Stomach (tissue), 9 donors: ENCODE data around the gene MALRD1. TPM values are rescaled to one million over a fixed set of nuclear protein-coding genes. Genes with fewer than 3 reads are reported as not detected.
A peak's percentile ranks its signal among the peaks of the same experiment; 100 is the strongest.

Experiments
- DNase-seq, 2 donors: peaks; one replicate each; pipeline versions ENCODE4 v3.0.0 to v3.0.0-alpha.2; 2013 to 2019
- H3K27ac ChIP-seq, 5 donors: fragments of 200-600 bp in 4 of 5; sonication (generic) in 4 of 5; one replicate each; pipeline ENCODE4 v1.5.1; 2013 to 2019; ENCODE audit warnings: mild to moderate bottlenecking in 1 of 5, moderate library complexity in 1 of 5
- H3K27me3 ChIP-seq, 3 donors: fragments of 200-600 bp; sonication (generic); one replicate each; pipeline ENCODE4 v1.5.1; 2017 to 2019; ENCODE audit warnings: mixed run types in 1 of 3
- H3K36me3 ChIP-seq, 4 donors: fragments of 200-600 bp; sonication (generic); 1 replicate in 3 of 4; 2 replicates in 1 of 4; pipeline ENCODE4 v1.5.1; 2016 to 2019
- H3K4me1 ChIP-seq, 4 donors: fragments of 200-600 bp; sonication (generic); one replicate each; pipeline ENCODE4 v1.5.1; 2016 to 2019
- H3K4me3 ChIP-seq, 4 donors: fragments of 200-600 bp; sonication (generic) in 3 of 4; one replicate each; pipeline ENCODE4 v1.5.1; 2016 to 2019; ENCODE audit warnings: mild to moderate bottlenecking in 1 of 4
- H3K9me3 ChIP-seq, 4 donors: fragments of 200-600 bp; sonication (generic); one replicate each; pipeline ENCODE4 v1.5.1; 2016 to 2019
- CTCF ChIP-seq, 7 experiments: fragments of 450-650 bp in 4 of 7; fragments of 200-600 bp in 3 of 7; sonication (generic) in 3 of 7; IDR thresholded peaks; one replicate each; pipeline ENCODE4 v1.5.1; 2016 to 2019; ENCODE audit warnings: antibody characterized with exemption in 7 of 7, control low read depth in 2 of 7, mild to moderate bottlenecking in 1 of 7
- EP300 ChIP-seq: sonication (generic); formaldehyde crosslinking; IDR thresholded peaks from one replicate; pipeline ENCODE4 v1.6.1; 2017; ENCODE audit warnings: antibody characterized with exemption
- POLR2A ChIP-seq, 4 donors: fragments of 450-650 bp; IDR thresholded peaks; one replicate each; pipeline ENCODE4 v1.6.1; 2016; ENCODE audit warnings: antibody characterized with exemption in 4 of 4, control low read depth in 2 of 4, mild to moderate bottlenecking in 1 of 4, moderate library complexity in 1 of 4
- POLR2AphosphoS5 ChIP-seq, 3 donors: sonication (generic); formaldehyde crosslinking; IDR thresholded peaks; one replicate each; pipeline ENCODE4 v1.6.1; 2016; ENCODE audit warnings: antibody characterized with exemption in 3 of 3
- WGBS, 5 donors: extraction: QIAGEN DNeasy Blood & Tissue Kit in 3 of 5; methylation state at CpG; one replicate each; pipeline versions ENCODE4 v1.1.5 to v1.1.7; 2013 to 2018; 5-methylcytosine and 5-hydroxymethylcytosine counted together
- intact Hi-C: fragments of 100-400 bp; cut with DNase I; formaldehyde crosslinking; loops from one replicate; pipeline ENCODE4 v1.15.1; 2023; ENCODE audit warnings: low total_unique reads
- polyA plus RNA-seq, 3 donors: library from polyadenylated mRNA; stranded (reverse); fragments of 200-250 nt; gene quantifications; one replicate each; pipeline ENCODE4 v1.2.3, GENCODE V29; 2013
- total RNA-seq, 5 donors: library from RNA; depleted of rRNA; stranded (reverse); fragments of >200 nt; gene quantifications; one replicate each; pipeline versions ENCODE4 v1.1.0 to v1.2.3, GENCODE V29; 2014 to 2016
- donor health status: healthy with polysubstance abuse.
- donor health status: Bipolar disorder and iron deficiency.
- donor health status: healthy.

Gene MALRD1
- total and polyA plus RNA-seq, 8 donors: 0.10 to 9.7 (median 0.94) TPM; not detected in 2

DNA sequence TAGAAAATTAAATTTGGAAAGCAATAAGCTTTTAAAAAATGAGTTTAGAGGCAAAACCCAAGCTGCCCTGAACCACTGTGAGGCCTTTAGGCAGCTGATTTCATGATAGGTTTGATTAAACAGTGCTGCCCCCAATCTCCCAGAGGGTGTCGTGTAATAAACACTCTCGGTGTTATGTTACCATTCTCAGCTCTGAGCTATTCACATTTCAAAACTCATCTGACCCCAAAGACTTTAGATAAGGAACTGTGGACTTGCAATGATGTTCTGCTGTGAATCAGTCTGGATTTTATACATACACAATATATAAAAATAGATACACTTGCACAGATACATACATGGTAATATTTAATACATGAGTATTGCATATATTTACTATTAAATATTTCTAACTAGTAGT, 120.4 kb downstream of the MALRD1 start:
- no peak overlapping the region for H3K27ac ChIP-seq
- H3K36me3 ChIP-seq: no peaks in the 10 kb centered on the region
- WGBS, 5 donors: 15 to 29% (median 20%) methylated on average over 2 of the region's 2 CpGs
- TF ChIP-seq POLR2A (IDR thresholded peaks at IDR 0.05) (no peak), CTCF (IDR thresholded peaks at IDR 0.05) (no peak), EP300 (no peak), POLR2AphosphoS5 (IDR thresholded peaks at IDR 0.05) (no peak)
- peaks cover 0 to 6% (median 0%) of the 10 kb centered on the region in 4 donors for H3K9me3 ChIP-seq
- no peak overlapping the region for H3K4me3 ChIP-seq
- intact Hi-C loops: no loop called here
- H3K4me1 ChIP-seq: no peaks in the 10 kb centered on the region
- DNase-seq: no peak
- no peaks in the 10 kb centered on the region for H3K27me3 ChIP-seq

- 15 to 34% (median 26%) methylated on average over 2 of the region's 2 CpGs for WGBS, 5 donors
- peak in 1 of 2 donors; percentile 30 for DNase-seq
- no peak overlapping the region for H3K27ac ChIP-seq
Measured at GRCh38 chr10:19169684-19170083, 121.1 kb downstream of the MALRD1 start.

GRCh38 chr10:19178675-19179074, 130.1 kb downstream of the MALRD1 start:
- H3K4me1 ChIP-seq: no peaks in the 10 kb centered on the region
- no peaks in the 10 kb centered on the region for H3K27me3 ChIP-seq
- intact Hi-C loops: no loop called here
- H3K36me3 ChIP-seq: no peaks in the 10 kb centered on the region
- H3K9me3 ChIP-seq: no peaks in the 10 kb centered on the region
- DNase-seq: peak in 1 of 2 donors; percentile 11
- no peak overlapping the region for H3K4me3 ChIP-seq
- WGBS, 5 donors: 47 to 68% (median 64%) methylated on average over 8 of the region's 8 CpGs
- TF ChIP-seq CTCF (IDR thresholded peaks at IDR 0.05) (no peak), EP300 (no peak)
- H3K27ac ChIP-seq: no peak overlapping the region

More at GRCh38 chr10:19169684-19170083, 121.1 kb downstream of the MALRD1 start:
- intact Hi-C loops: no loop called here
- TF ChIP-seq EP300: no peak
- TF ChIP-seq POLR2AphosphoS5 (IDR thresholded peaks at IDR 0.05): no peak
- TF ChIP-seq POLR2A (IDR thresholded peaks at IDR 0.05): no peak
- no peak for TF ChIP-seq CTCF (IDR thresholded peaks at IDR 0.05)
- Histone ChIP-seq H3K36me3 (no peaks in the 10 kb centered on the region), H3K9me3 (peaks cover 0 to 6% (median 0%) of the 10 kb centered on the region in 4 donors), H3K27me3 (no peaks in the 10 kb centered on the region), H3K4me1 (no peaks in the 10 kb centered on the region), H3K4me3 (no peak overlapping the region)

- Histone ChIP-seq H3K4me3 (no peak overlapping the region), H3K36me3 (no peaks in the 10 kb centered on the region), H3K27me3 (no peaks in the 10 kb centered on the region), H3K27ac (no peak overlapping the region), H3K4me1 (no peaks in the 10 kb centered on the region), H3K9me3 (peaks cover 0 to 7% (median 0%) of the 10 kb centered on the region in 4 donors)
- no peak for DNase-seq
- TF ChIP-seq POLR2A (IDR thresholded peaks at IDR 0.05) (no peak), EP300 (no peak), POLR2AphosphoS5 (IDR thresholded peaks at IDR 0.05) (no peak), CTCF (IDR thresholded peaks at IDR 0.05) (no peak)
- intact Hi-C loops: no loop called here
- 35 to 49% (median 48%) methylated on average over 2 of the region's 2 CpGs for WGBS, 5 donors
Measured at GRCh38 chr10:19184891-19185290, 136.3 kb downstream of the MALRD1 start.
